HepG2 (cell line): ENCODE measurements around the gene PDE9A. TPM values are rescaled to one million over a fixed set of nuclear protein-coding genes. Genes with fewer than 3 reads are reported as not detected.

Source experiments
- ATAC-seq: fragments of 200-7000 bp; cut with Tn5 transposase; 3 replicates; pipeline ENCODE4 v1.9.1; 2020; ENCODE audit warnings: mild to moderate bottlenecking, moderate library complexity
- BruUV-seq: library from RNA; stranded (reverse); fragments of 400-500 nt; replicated peaks from 2 replicates; lab custom pipeline; 2021; lab: Mats Ljungman, UMichigan
- CTCF ChIA-PET: fragments of 300-600 bp; formaldehyde crosslinking; extraction: SDS; loops from one replicate; lab custom pipeline; 2021; ENCODE audit warnings: low total read pairs, inconsistent platforms, low intra/inter-chr PET ratio; lab: Yijun Ruan, JAX
- POLR2A ChIA-PET: fragments of 350-600 bp; sonication (Branson Sonifier 250); formaldehyde crosslinking; loops from one replicate; lab custom pipeline; 2020; ENCODE audit warnings: antibody characterized with exemption, inconsistent platforms; lab: Yijun Ruan, JAX
- DNase-seq: peaks from one replicate; pipeline ENCODE4 v3.0.0-alpha.2; 2015; ENCODE audit warnings: low spot score
- FAIRE-seq: peaks from 3 replicates; lab custom pipeline; 2011; peaks lifted over from hg19 to GRCh38; lab: Jason Lieb, UNC
- H2AFZ ChIP-seq: one replicate; pipeline ENCODE4 v1.6.1; 2011; ENCODE audit warnings: low read length, inconsistent platforms
- H3K27ac ChIP-seq: fragments of 300-600 bp; 3 replicates; pipeline ENCODE4 v1.8.0; 2011; ENCODE audit warnings: mixed run types, mild to moderate bottlenecking, mixed read lengths, low read length, inconsistent platforms; ENCODE audit not compliant: insufficient read depth; ENCODE audit errors: extremely low read length
- H3K27me3 ChIP-seq, 2 experiments: fragments of 200-600 bp in 1 of 2; 2 replicates in 1 of 2; 3 replicates in 1 of 2; pipeline versions ENCODE4 v1.6.0 to v1.8.0; 2011; ENCODE audit warnings: low read length in 2 of 2, mild to moderate bottlenecking in 2 of 2, moderate library complexity in 2 of 2, inconsistent platforms in 1 of 2; ENCODE audit not compliant: insufficient read depth in 2 of 2, control insufficient read depth in 1 of 2
- H3K36me3 ChIP-seq, 2 experiments: fragments of 200-600 bp in 1 of 2; replicated peaks in 1 of 2; 2 replicates in 1 of 2; 3 replicates in 1 of 2; pipeline versions ENCODE4 v1.5.1 to v1.8.0; 2011; ENCODE audit warnings: low read length in 2 of 2, inconsistent platforms in 1 of 2; ENCODE audit not compliant: insufficient read depth in 2 of 2, control insufficient read depth in 1 of 2
- H3K4me1 ChIP-seq: 2 replicates; pipeline ENCODE4 v1.5.1; 2012; ENCODE audit warnings: low read length, inconsistent platforms; ENCODE audit not compliant: insufficient read depth
- H3K4me2 ChIP-seq: 2 replicates; pipeline ENCODE4 v1.6.0; 2011; ENCODE audit warnings: low read depth, low read length, inconsistent platforms
- H3K4me3 ChIP-seq, 3 experiments: fragments of 200-600 bp in 1 of 3; sonication (generic), shearing (Covaris generic) in 1 of 3; replicated peaks in 1 of 3; 2 replicates each; pipeline ENCODE4 v1.5.1; 2011 to 2016; ENCODE audit warnings: low read length in 3 of 3, inconsistent platforms in 2 of 3, low read depth in 2 of 3, mild to moderate bottlenecking in 2 of 3, control low read depth in 1 of 3, mixed read lengths in 1 of 3; ENCODE audit not compliant: insufficient read depth in 1 of 3
- H3K79me2 ChIP-seq: one replicate; pipeline ENCODE4 v1.6.1; 2011; ENCODE audit warnings: low read length, inconsistent platforms; ENCODE audit not compliant: insufficient read depth
- H3K9ac ChIP-seq: 2 replicates; pipeline ENCODE4 v1.6.0; 2011; ENCODE audit warnings: mild to moderate bottlenecking, low read depth, low read length, inconsistent platforms; ENCODE audit not compliant: insufficient read depth
- H3K9me3 ChIP-seq: 2 replicates; pipeline ENCODE4 v1.5.1; 2012; ENCODE audit warnings: mild to moderate bottlenecking, low read length
- H4K20me1 ChIP-seq: 2 replicates; pipeline ENCODE4 v1.6.0; 2011; ENCODE audit warnings: inconsistent platforms, mild to moderate bottlenecking, low read length, moderate library complexity; ENCODE audit not compliant: insufficient read depth
- CEBPZ ChIP-seq: IDR thresholded peaks from 2 replicates; pipeline ENCODE4 v1.6.1; 2012; ENCODE audit warnings: low read length, improper control_type of control experiment
- MYNN ChIP-seq: sonication (generic); formaldehyde crosslinking; IDR thresholded peaks from 2 replicates; pipeline ENCODE4 v1.4.0; 2020; ENCODE audit warnings: mild to moderate bottlenecking, low read depth, missing genetic modification reagents
- RFXANK ChIP-seq: IDR thresholded peaks from 2 replicates; pipeline ENCODE4 v1.6.1; 2016
- TBP ChIP-seq: sonication (generic); formaldehyde crosslinking; IDR thresholded peaks from 2 replicates; pipeline ENCODE4 v1.5.0; 2020; ENCODE audit warnings: missing genetic modification reagents
- TGIF2 ChIP-seq: IDR thresholded peaks from 2 replicates; pipeline ENCODE4 v1.6.1; 2016; ENCODE audit warnings: control low read depth, missing compliant biosample characterization
- ZNF10 ChIP-seq: sonication (generic); formaldehyde crosslinking; IDR thresholded peaks from 2 replicates; pipeline ENCODE4 v1.4.0; 2020; ENCODE audit warnings: mild to moderate bottlenecking, low read depth, missing genetic modification reagents, borderline replicate concordance
- ZNF142 ChIP-seq: sonication (generic); formaldehyde crosslinking; IDR thresholded peaks from 2 replicates; pipeline ENCODE4 v1.4.0; 2020; ENCODE audit warnings: missing genetic modification reagents
- ZNF17 ChIP-seq: sonication (generic); formaldehyde crosslinking; IDR thresholded peaks from 2 replicates; pipeline ENCODE4 v1.5.0; 2020; ENCODE audit warnings: mild to moderate bottlenecking, missing genetic modification reagents
- ZNF883 ChIP-seq: sonication (generic); formaldehyde crosslinking; IDR thresholded peaks from 2 replicates; pipeline ENCODE4 v1.5.1; 2020; ENCODE audit warnings: mild to moderate bottlenecking, missing genetic modification reagents; ENCODE audit errors: not compliant biosample characterization
- WGBS: methylation state at CpG from one replicate; pipeline ENCODE4 v1.1.6; 2017; ENCODE audit warnings: low lambda C conversion rate; 5-methylcytosine and 5-hydroxymethylcytosine counted together
- in situ Hi-C: cut with HindIII; loops from 2 replicates; pipeline ENCODE4 v1.10.0; 2017; ENCODE audit warnings: low pct_unique_long_range_greater_than_20kb; ENCODE audit not compliant: extremely low pct_ligation_motif_present
- intact Hi-C: fragments of 100-400 bp; cut with micrococcal nuclease; formaldehyde crosslinking; loops from one replicate; pipeline ENCODE4 v1.10.0; 2022; ENCODE audit not compliant: unreplicated experiment
- polyA plus RNA-seq, 8 experiments: library from polyadenylated mRNA; depleted of rRNA in 3 of 8; stranded (reverse) in 7 of 8; unstranded in 1 of 8; fragments of >200 nt; fragmentation: Illumina TruSeq in 4 of 8; extraction: Trizol in 4 of 8; gene quantifications; 2 replicates each; pipeline versions ENCODE4 v1.2.1 to v1.2.3, GENCODE V29; 2011 to 2016; ENCODE audit warnings: low read depth in 4 of 8, missing spikeins in 1 of 8, mixed read lengths in 1 of 8; ENCODE audit not compliant: insufficient read depth in 1 of 8
- total RNA-seq, 5 experiments: library from RNA; depleted of rRNA; stranded (reverse); fragments of >200 nt; fragmentation: Illumina TruSeq; extraction: Trizol; gene quantifications; 2 replicates each; pipeline ENCODE4 v1.2.3, GENCODE V29; 2016; ENCODE audit warnings: low read depth in 1 of 5

Gene PDE9A
- total and polyA plus RNA-seq, 2 of the 13 experiments (the other 11 are each of a cell fraction or from before 2014, with no cell fraction given), result 4.6 to 19.7 TPM

GRCh38 chr21:42645211-42646075 is 8.0 kb upstream of the PDE9A start (continued):
- no peak for TF ChIP-seq TGIF2 (CRISPR knock-in tag)
- no peak for TF ChIP-seq MYNN

- H3K79me2 ChIP-seq, result no peaks in the 10 kb centered on the region
- BruUV-seq, result no TSS peak
- ATAC-seq (no peak), DNase-seq (no peak), FAIRE-seq (no peak)
- H3K27ac ChIP-seq, result no peak overlapping the region
- peaks cover 16 to 67% of the 10 kb centered on the region in 2 experiments for H3K27me3 ChIP-seq
- in situ Hi-C loops, result no loop called here
- no peak overlapping the region for H3K4me2 ChIP-seq
- ChIA-PET CTCF (no interaction called here), POLR2A (no interaction called here)
- H3K4me1 ChIP-seq, result peaks cover 5% of the 10 kb centered on the region; the same call in 1 of the 2 replicates
- WGBS, result 57% methylated on average over 14 of the region's 14 CpGs
- H3K9ac ChIP-seq, result no peak overlapping the region
- no peaks in the 10 kb centered on the region for H4K20me1 ChIP-seq
- intact Hi-C loops, result no loop called here
- H3K4me3 ChIP-seq, result no peak overlapping the region
- no peaks in the 10 kb centered on the region for H3K9me3 ChIP-seq
- H3K36me3 ChIP-seq, result no peaks in the 10 kb centered on the region
- H2AFZ ChIP-seq, result no peak overlapping the region
- TF ChIP-seq CEBPZ (no peak), RFXANK (CRISPR knock-in tag) (no peak), ZNF883 (CRISPR knock-in tag) (no peak), ZNF142 (CRISPR knock-in tag) (no peak), ZNF17 (CRISPR knock-in tag) (no peak), ZNF10 (CRISPR knock-in tag) (no peak), TBP (CRISPR knock-in tag) (no peak)
These were observed 7.2 kb upstream of the PDE9A start for GRCh38 chr21:42646076-42646825.
